ENCODE results near the gene FIBIN. TPM values are rescaled to one million over a fixed set of nuclear protein-coding genes. Genes with fewer than 3 reads are reported as not detected.

The FIBIN gene
- total RNA-seq, 2 donors from 2014 or later = not detected

DNA sequence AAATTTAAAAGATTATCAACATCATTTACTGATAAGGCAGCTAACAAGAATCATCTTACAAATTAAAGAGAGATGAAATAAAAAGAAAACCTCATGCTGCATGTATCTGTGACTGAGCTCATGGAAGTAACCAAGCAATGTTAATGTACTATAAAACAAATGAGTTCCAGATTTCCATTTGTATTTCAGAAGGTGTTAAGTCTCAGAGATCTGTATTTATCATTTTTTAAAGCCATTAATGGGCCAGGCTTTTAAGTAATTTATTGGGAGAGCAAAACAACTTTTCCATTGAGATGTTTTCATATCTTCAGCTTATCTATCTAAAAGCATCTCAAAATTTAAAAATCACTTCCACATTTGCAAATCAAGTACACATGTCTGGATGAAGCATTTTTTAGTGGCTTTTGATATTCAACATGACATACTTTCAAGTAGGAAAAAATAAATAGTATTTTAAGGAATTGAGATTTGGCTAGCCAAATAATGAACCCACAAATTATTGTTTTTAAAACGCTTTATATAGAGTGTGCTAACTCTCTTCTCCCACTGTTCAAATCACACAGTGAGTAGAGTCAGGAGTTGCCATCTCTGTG is 28.8 kb downstream of the FIBIN start:
- peaks cover 2% of the 10 kb centered on the region for H3K27me3 Mint-ChIP-seq (ENCODE audit: insufficient read depth)
- H3K4me1 ChIP-seq (ENCODE audit: control insufficient read depth, insufficient read depth, low read length) = no peaks in the 10 kb centered on the region
- no peak overlapping the region for H3K4me3 Mint-ChIP-seq
- no peaks in the 10 kb centered on the region for H3K4me1 Mint-ChIP-seq
- H3K9ac ChIP-seq (ENCODE audit: extremely low read depth, low read length, poor library complexity, severe bottlenecking) = no peak overlapping the region
- no peaks in the 10 kb centered on the region for H3K36me3 Mint-ChIP-seq (ENCODE audit: low read depth)
- no peaks in the 10 kb centered on the region for H3K36me3 ChIP-seq (ENCODE audit: control insufficient read depth, insufficient read depth, low read length)
- no peaks in the 10 kb centered on the region for H3K27me3 ChIP-seq (ENCODE audit: control insufficient read depth, insufficient read depth, low read length, poor library complexity, severe bottlenecking)
- H3K9me3 ChIP-seq (ENCODE audit: control insufficient read depth, low read length) = no peaks in the 10 kb centered on the region
- H3K9me3 Mint-ChIP-seq = no peaks in the 10 kb centered on the region
- TF ChIP-seq, protein P1, sequence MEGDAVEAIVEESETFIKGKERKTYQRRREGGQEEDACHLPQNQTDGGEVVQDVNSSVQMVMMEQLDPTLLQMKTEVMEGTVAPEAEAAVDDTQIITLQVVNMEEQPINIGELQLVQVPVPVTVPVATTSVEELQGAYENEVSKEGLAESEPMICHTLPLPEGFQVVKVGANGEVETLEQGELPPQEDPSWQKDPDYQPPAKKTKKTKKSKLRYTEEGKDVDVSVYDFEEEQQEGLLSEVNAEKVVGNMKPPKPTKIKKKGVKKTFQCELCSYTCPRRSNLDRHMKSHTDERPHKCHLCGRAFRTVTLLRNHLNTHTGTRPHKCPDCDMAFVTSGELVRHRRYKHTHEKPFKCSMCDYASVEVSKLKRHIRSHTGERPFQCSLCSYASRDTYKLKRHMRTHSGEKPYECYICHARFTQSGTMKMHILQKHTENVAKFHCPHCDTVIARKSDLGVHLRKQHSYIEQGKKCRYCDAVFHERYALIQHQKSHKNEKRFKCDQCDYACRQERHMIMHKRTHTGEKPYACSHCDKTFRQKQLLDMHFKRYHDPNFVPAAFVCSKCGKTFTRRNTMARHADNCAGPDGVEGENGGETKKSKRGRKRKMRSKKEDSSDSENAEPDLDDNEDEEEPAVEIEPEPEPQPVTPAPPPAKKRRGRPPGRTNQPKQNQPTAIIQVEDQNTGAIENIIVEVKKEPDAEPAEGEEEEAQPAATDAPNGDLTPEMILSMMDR (conservative IDR thresholded peaks at IDR 0.05) = no peak
- no peak overlapping the region for H3K27ac ChIP-seq (ENCODE audit: low read depth, low read length)
- DNase-seq = no peak
- no peak overlapping the region for H3K4me3 ChIP-seq (ENCODE audit: low read length)
- no peak overlapping the region for H3K27ac Mint-ChIP-seq
- WGBS, 2 experiments (ENCODE audit: insufficient coverage in 1 of 2, insufficient read length in 1 of 2) = 75 to 100% methylated on average over 1 of the region's 1 CpG

DNA sequence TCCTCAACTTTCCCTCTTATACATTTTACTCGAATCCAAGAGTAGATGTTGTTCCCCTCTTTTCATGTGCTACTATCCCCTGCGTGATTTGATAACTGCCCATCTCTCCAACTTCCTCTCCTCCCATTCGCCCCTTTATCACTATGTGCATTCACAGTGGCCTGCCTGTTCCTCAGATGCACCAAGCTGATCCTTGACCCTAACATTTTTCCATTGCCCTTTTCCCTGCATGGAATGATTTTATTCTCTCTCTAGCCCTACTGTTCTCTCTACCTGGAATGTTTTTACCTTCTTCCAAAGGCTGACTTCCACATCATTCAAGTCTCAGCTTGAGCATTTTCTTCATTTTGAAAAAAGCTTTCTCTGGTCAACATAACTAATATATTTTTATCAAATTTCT is 31.0 kb downstream of the FIBIN start:
- H3K9ac ChIP-seq (ENCODE audit: extremely low read depth, low read length, poor library complexity, severe bottlenecking) = no peak overlapping the region
- no peak for DNase-seq
- H3K27ac ChIP-seq (ENCODE audit: low read depth, low read length) = no peak overlapping the region
- H3K9me3 ChIP-seq (ENCODE audit: control insufficient read depth, low read length) = no peaks in the 10 kb centered on the region
- Mint-ChIP-seq H3K27me3 (ENCODE audit: insufficient read depth) (peaks cover 2% of the 10 kb centered on the region), H3K4me3 (no peak overlapping the region), H3K9me3 (no peaks in the 10 kb centered on the region), H3K27ac (no peak overlapping the region), H3K4me1 (no peaks in the 10 kb centered on the region), H3K36me3 (ENCODE audit: low read depth) (no peaks in the 10 kb centered on the region)
- H3K27me3 ChIP-seq (ENCODE audit: control insufficient read depth, insufficient read depth, low read length, poor library complexity, severe bottlenecking) = no peaks in the 10 kb centered on the region
- TF ChIP-seq, protein P1 (conservative IDR thresholded peaks at IDR 0.05) = no peak
- no peaks in the 10 kb centered on the region for H3K36me3 ChIP-seq (ENCODE audit: control insufficient read depth, insufficient read depth, low read length)
- no peaks in the 10 kb centered on the region for H3K4me1 ChIP-seq (ENCODE audit: control insufficient read depth, insufficient read depth, low read length)
- no peak overlapping the region for H3K4me3 ChIP-seq (ENCODE audit: low read length)
- 85 to 96% methylated on average over 3 of the region's 3 CpGs for WGBS, 2 experiments (ENCODE audit: insufficient coverage in 1 of 2, insufficient read length in 1 of 2)

DNA sequence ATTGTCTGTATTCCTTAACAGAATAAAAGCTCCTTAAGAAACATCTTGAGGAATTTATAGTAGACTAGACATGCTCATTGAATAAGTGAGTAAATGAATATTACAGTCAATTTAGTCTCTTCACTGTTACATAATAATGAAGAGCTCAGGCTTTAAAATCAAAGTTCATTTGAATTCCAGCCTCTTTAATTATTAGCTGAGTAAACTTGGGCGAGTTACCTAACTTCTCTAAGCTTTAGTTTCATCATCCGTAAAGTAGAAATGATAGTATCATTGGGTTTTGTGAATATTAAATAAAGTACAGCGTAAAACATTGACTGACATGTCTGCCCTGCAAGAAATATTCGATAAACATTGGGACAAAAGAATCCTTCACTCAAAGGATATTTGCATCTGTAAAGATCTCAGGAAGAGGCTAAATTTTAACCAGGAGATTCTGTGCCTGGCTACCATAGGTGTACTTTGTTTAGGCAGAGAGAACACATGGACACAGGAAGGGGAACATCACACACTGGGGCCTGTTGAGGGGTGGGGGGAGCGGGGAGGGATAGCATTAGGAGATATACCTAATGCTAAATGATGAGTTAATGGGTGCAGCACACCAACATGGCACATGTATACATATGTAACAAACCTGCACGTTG is 31.5 kb downstream of the FIBIN start:
- H3K27ac ChIP-seq (ENCODE audit: low read depth, low read length) = no peak overlapping the region
- Mint-ChIP-seq H3K4me1 (no peaks in the 10 kb centered on the region), H3K4me3 (no peak overlapping the region), H3K36me3 (ENCODE audit: low read depth) (no peaks in the 10 kb centered on the region), H3K27ac (no peak overlapping the region), H3K9me3 (no peaks in the 10 kb centered on the region), H3K27me3 (ENCODE audit: insufficient read depth) (no peaks in the 10 kb centered on the region)
- H3K9ac ChIP-seq (ENCODE audit: extremely low read depth, low read length, poor library complexity, severe bottlenecking) = no peak overlapping the region
- no peaks in the 10 kb centered on the region for H3K4me1 ChIP-seq (ENCODE audit: control insufficient read depth, insufficient read depth, low read length)
- H3K4me3 ChIP-seq (ENCODE audit: low read length) = no peak overlapping the region
- H3K27me3 ChIP-seq (ENCODE audit: control insufficient read depth, insufficient read depth, low read length, poor library complexity, severe bottlenecking) = no peaks in the 10 kb centered on the region
- no peaks in the 10 kb centered on the region for H3K9me3 ChIP-seq (ENCODE audit: control insufficient read depth, low read length)
- WGBS, 2 experiments (ENCODE audit: insufficient coverage in 1 of 2, insufficient read length in 1 of 2) = 92 to 100% methylated on average over 2 to 4 of the region's 6 CpGs
- TF ChIP-seq, protein P1 (conservative IDR thresholded peaks at IDR 0.05) = no peak
- H3K36me3 ChIP-seq (ENCODE audit: control insufficient read depth, insufficient read depth, low read length) = no peaks in the 10 kb centered on the region
- DNase-seq = no peak

Measured in endodermal cell (in vitro differentiated cells).